Dedifferentiated amniotic fluid mesenchymal stem cell (primary cell): ENCODE results near the gene RPP14.
"Not testable (repeated sequence)": the region's sequence is repeated elsewhere in the genome, so short reads cannot be mapped to it uniquely, and the experiment has no call there.

Experiments used
- DNase-seq: peaks from one replicate; pipeline ENCODE4 v3.0.0-alpha.2; 2016; ENCODE audit errors: extremely low spot score

Gene RPP14

GRCh38 chr3:58331593-58332152 is 25.6 kb downstream of the RPP14 start:
- DNase-seq = no peak

- peak; percentile 44 for DNase-seq
Measured at GRCh38 chr3:58332575-58333188, 26.6 kb downstream of the RPP14 start, which contains the start of gene PXK. TSS of gene PXK (plus strand) at chr3:58332892. CDS start at chr3:58332989, 97 bp downstream.

GRCh38 chr3:58333206-58334012 is 27.4 kb downstream of the RPP14 start:
- no peak for DNase-seq

GRCh38 chr3:58334013-58334321 is 27.9 kb downstream of the RPP14 start:
- DNase-seq = no peak

- no peak for DNase-seq
Measured at GRCh38 chr3:58334506-58334884, 28.4 kb downstream of the RPP14 start.

- DNase-seq = no peak
Measured at GRCh38 chr3:58335652-58335947, 29.6 kb downstream of the RPP14 start.

GRCh38 chr3:58336135-58336882 is 30.3 kb downstream of the RPP14 start:
- no peak for DNase-seq

- no peak for DNase-seq
Measured at GRCh38 chr3:58337190-58337589, 31.1 kb downstream of the RPP14 start.

- DNase-seq = not testable (repeated sequence)
Measured at GRCh38 chr3:58339146-58339545, 33.1 kb downstream of the RPP14 start.

- no peak for DNase-seq
Measured at GRCh38 chr3:58340594-58341244, 34.7 kb downstream of the RPP14 start.

- no peak for DNase-seq
Measured at GRCh38 chr3:58341376-58341775, 35.3 kb downstream of the RPP14 start.

- DNase-seq = no peak
Measured at GRCh38 chr3:58342676-58343075, 36.6 kb downstream of the RPP14 start.

GRCh38 chr3:58345457-58345856 is 39.4 kb downstream of the RPP14 start:
- DNase-seq = no peak

GRCh38 chr3:58346368-58346767 is 40.3 kb downstream of the RPP14 start:
- no peak for DNase-seq

- DNase-seq = no peak
Measured at GRCh38 chr3:58347984-58348383, 41.9 kb downstream of the RPP14 start.

- DNase-seq = no peak
Measured at GRCh38 chr3:58349792-58350626, 44.0 kb downstream of the RPP14 start.

GRCh38 chr3:58350627-58351013 is 44.6 kb downstream of the RPP14 start:
- DNase-seq = no peak

- DNase-seq = no peak
Measured at GRCh38 chr3:58351920-58352319, 45.9 kb downstream of the RPP14 start.

- DNase-seq = no peak
Measured at GRCh38 chr3:58352626-58353025, 46.6 kb downstream of the RPP14 start.

GRCh38 chr3:58353722-58354553 is 47.9 kb downstream of the RPP14 start:
- DNase-seq = no peak
